NCI-H345 treated with DMSO at 0.1 percent for 48 hours (cell line): Measurements from ENCODE around the gene CSRNP2.
"Not testable (repeated sequence)": the region's sequence is repeated elsewhere in the genome, so short reads cannot be mapped to it uniquely, and the experiment has no call there.

ENCODE experiments used
- DNase-seq: peaks from one replicate; lab custom pipeline; 2025; ENCODE audit not compliant: unreplicated experiment; lab: John Stamatoyannopoulos, UW

Gene CSRNP2

DNA sequence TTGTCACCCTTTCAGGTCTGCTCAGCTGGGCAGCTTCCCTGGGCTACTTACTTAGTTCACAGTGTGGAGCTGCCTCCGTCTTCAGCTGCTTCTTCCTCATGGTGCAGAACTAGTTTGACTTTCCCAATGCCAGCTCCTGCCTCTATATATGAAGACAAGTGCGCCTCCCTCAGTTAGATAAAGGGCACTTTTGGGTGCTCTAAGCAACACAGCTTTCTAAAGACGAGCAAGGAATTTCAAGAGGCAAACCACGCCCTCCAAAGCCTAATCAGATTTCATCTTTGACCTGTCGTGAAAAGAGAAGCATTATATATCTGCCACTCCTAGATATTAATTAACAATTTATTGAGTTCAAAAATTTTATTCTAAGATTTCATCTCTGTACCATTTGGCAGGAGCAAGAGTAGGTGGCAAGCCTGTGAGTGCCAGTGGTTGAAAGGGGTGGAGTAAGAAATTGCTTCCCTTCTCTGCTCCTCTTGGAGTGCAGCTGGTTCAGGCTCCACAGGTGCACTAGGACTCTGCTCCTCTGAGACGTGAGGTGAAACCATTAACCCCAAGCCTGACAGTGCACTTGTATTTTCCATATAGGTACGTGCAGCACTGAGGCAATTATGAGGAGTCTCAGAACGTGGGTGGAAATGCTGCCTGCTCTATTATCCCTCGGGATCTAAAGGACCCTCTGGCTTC, 55.1 kb downstream of the CSRNP2 start:
- no peak for DNase-seq

DNA sequence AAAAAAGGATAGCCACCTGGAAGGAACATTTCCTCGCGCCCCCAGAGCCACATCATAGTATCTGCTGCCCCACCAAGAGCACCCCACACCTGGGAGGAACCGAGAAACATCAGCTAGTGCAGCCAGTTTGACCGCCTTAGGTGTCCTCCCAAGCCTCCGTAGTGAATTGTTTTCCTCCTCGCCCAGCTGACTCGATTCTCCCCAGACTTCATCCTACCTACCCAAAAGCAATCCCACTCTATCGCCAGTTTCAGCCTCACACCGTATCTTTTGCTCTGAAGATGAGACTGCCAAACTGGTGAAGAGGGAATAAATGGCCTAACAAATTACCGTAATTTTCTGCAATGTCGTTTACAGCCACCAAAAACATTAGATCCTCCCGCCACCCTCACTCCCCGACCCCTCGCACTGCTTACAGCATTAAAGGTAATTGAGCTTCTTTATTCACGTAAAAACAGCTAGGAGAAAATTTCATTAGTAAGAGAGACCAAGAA, 56.0 kb downstream of the CSRNP2 start:
- DNase-seq = no peak

DNA sequence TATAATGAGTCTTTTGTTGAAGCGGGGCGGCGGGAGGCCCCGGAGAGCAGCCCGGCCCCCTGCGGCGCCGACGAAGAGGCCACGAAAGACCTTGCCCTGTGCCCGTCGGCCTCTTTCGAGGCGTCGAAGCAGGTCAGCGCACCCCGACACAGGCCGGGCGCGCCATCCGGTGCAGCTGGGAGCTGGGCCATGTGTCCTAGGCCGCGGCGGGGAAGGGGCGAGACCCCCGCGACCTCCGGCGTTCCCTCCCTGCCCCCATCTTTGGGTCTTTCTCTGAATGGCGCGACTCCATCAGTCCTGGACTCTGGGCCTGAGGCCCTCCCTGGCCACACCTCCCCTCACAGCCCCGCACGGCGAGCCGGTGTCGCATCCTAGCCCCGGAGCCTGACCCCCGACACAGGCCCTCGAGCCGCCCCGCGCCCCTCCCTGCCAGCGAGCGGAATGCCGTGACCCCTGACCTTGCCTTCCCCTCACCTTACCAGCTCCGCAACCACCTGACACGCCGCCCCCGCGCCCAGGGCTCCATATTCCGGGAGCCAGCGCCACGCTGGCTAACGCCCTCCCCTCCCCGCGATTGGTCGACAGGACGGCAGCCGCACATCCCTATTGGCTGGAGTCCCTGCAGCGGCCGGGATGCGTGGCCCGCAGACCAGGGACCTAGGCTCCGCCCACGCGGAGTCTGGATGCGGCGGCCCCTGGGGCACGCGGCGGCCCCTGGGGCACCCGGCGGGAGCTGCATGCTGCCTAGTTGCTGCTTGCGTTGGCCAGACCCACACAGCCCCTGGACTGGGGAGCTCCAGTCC, 57.4 kb downstream of the CSRNP2 start, which contains the start of gene SLC11A2:
Gene SLC11A2, minus strand, starts transcription at position 549 of the 803 bp plus-strand sequence. CDS start 15,656 bp downstream, outside the sequence.
- peak; percentile 34 for DNase-seq

DNA sequence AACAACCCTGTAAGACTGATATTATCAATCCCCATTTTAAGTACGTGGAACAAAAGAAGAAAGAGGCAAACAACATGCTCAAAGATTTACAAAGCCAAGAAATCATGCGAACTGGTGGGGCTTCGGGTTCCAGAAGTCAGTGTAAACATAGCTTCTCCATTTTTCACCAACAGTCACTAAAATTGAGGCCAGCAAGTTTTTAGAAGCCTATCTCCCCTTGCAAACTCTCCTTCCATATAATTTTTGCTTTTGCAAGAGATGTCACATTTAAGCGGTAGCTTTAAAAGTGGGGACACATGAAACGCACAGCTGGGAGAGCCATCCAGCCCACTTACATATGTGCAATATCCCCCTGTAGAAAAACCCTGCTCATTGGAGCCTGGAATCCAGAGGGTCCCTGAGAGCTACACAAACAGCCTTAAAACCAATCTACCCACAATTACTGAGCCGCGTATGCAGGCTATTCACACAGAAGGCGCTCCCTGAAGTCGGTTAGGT, 58.0 kb downstream of the CSRNP2 start:
- DNase-seq = no peak

DNA sequence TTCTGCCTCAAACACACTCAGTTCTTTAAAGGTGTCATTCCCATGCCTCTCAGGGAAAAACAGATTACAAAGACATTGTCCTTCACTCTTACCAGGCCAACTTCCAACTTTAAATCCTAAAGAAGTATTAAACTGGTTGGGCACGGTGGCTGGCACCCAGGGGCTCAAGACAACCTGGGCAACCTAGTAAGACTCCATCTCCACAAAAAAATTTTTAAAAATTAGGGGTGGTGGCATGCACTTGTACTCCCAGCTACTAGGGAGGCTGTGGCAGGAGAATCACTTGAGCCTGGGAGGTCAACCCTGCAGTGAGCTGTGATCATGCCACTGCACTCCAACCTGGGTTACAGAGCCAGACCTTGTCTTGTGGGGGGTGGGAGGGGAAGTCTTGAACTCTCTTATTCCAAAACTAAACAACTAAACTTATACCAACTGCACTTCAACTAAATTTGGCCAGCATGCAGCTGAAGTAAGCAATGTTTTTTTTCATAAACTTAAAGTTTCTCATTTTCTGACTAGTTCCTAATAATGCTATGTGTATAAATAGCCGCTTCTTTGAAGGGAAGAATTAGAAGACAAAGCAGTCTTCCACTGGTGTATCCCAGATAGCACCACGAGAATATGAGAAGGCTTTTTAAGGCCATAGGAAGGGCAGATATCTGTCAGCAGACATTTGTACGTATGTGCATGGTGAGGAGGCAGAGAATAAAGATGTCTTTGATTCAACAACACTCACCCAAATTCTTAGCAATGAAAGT, 59.6 kb downstream of the CSRNP2 start:
- no peak for DNase-seq

DNA sequence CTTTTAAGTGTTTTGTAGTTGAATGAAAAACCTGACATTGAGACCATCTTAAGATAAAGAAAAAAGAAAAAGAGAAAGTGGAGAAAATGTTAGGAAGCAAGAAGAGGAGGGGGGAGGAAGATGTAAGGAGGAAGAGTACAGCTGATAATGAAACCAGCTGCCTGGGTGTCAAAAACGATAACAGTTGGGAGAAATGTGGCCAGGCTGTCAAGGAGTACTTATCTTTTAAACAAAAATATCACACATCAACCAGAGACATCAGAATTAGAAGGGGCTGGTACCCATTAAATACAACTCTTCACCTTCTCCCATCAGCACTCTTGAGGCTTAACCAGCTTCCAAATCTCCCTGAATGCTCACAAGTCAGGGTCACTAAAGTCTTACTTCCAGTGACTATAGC, 61.7 kb downstream of the CSRNP2 start:
- no peak for DNase-seq

DNA sequence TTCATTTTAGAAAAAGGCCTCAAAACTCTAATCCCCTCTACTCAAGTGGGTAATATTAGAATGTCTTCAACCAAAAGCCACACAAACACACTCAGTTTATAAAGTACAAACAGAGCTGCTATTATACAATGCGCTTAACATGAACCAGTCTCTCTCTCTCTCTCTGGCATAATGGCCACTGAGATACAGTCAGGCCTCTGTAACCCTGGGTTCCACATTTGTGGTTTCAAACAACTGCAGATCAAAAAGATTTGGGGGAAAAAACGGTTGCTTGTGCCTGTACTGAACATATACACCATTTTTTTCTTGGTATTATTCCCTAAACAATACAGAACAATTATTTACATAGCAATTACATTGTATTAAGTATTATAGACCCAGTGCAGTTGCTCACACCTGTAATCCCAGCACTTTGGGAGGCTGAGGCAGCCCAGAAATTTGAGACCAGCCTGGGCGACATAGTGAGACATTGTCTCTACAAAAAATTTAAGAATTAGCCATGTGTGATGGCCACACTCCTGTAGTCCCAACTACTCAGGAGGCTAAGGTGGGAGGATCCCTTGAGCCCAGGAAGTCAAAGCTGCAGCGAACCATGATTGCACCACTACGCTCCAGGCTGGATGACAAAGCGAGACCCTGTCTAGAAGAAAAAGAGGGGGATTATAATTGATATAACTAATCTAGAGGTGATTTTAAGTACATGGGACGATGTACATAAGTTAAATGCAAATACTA, 62.8 kb downstream of the CSRNP2 start:
- no peak for DNase-seq

DNA sequence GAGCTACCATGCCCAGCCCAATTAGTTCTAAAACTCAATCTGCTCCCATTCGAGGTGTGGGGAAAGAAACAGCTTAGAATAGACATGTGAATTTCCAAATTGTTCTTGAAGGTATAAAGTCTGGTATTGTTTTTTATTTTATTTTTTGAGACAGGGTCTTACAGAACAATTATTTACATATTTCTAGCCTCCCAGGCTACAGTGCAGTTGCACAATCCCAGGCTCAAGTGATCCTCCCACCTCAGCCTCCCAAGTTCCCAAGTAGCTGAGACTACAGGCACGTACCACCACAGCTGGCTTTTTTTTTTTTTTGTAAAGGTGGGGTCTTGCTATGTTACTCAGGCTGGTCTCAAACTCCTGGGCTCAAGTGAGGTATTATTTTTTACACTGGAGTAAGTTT, 63.5 kb downstream of the CSRNP2 start:
- no peak for DNase-seq

DNA sequence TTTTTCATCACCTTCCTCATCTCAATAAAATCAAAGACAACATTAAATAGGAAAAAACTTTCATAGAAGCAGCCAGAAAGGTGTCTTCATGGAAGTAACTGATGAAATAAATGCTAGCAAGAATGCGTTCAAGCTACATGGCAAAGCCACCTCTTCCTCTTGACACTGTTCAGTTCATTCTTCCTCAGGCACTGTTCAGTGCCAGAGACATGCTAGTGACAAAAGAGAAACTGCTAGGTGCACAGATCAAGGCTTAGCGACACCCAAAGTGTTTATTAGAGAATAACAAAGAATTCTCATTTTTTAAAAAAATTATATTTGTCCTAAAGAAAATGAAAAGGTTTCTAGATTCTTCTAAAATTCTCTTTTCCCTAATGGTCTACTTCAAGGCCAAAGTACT, 64.4 kb downstream of the CSRNP2 start:
- DNase-seq = no peak

DNA sequence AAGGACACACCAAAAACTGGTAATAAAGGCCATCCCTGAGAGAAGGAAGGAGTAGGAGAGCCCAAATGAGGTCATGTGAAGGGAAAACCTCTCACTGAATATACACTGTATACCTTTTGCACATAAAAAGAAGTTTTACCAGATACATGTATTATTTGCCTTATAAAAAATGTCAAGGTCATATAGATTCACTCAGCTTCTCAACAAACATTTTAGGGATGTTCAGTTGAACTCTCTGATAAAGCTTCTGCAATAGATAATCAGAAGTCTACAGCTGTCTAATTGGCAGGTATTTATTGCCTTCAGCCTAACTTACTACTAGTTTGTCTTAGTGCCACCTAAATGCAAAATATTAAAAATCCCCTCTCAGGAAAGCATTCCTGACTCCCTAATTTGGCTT, 65.9 kb downstream of the CSRNP2 start:
- DNase-seq = no peak

DNA sequence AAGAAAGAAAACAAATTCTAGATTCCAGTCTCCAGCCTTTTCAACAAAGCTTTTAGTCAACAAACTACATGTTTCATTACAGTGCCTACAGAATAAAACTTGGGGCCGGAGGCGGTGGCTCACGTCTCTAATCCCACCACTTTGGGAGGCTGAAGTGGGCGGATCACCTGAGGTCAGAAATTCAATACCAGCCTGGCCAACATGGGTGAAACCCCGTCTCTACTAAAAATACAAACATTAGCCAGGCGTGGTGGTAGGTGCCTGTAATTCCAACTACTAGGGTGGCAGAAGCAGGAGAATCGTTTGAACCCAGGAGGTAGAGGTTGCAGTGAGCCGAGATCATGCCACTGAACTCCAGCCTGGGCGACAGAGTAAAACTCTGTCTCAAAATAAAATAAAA, 68.9 kb downstream of the CSRNP2 start:
- not testable (repeated sequence) for DNase-seq

DNA sequence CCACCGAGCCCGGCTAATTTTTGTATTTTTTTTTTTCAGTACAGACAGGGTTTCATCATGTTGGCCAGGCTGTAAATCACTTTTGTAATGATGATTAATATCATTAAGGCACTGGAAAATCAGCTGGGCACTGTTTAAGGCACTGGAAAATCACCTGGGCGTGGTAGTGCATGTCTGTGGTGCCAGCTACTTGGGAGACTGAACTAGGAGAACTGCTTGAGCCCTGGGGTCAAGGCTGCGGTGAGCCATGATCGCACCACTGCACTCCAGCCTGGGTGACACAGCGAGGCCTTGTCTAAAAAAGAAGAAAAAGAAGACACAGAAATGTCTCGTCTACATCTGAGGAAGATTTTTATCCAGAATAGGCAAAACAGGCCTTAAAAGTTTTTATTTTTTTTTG, 70.0 kb downstream of the CSRNP2 start:
- DNase-seq = no peak

DNA sequence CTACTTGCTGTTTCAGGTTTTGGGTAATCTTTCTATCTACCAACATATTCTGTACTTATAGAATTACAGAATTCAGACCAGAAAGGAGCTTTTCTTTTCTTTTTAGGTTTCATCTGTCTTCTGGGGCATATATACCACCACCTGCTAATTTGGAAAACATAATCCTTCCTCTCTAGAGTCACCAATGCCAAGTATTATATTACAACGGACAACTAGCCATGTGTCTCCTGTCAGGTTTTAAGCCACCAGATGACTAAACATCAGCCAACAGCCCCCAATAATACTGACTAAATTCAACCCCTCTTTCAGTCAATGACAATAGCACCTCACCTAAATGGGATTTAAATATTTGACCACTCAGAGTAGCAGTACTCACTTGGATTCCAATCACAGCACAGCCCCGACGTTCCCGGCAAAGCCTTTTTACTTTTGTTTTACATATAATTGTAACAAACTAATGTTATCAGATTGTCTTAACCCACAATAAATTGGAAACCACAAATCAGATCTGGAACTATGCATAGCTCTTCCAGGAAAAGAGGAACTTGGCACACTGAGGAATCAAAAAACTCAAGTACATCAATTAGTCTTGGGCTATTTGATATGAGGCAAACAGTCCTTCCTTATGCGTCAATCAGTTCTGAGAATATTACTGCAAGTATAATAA, 70.7 kb downstream of the CSRNP2 start:
- DNase-seq = no peak

DNA sequence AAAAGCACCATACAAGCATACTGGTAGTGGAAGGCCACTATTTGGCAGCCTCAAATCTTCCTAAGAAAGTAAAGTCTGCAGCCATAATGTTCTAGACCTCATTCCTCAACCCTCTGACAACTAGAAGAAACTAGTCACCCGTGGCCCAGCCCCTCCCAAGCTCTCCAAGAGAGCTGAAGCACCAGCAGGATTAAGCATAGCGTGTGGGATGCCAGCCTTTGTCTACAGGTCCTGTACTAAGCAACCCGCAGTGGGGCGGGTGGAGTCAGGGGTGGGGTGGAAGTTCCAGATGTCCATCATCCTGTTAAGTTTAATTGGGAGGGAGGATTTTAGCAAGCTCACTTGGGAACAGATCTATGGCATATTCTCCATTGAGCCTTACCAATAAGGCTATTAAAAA, 71.4 kb downstream of the CSRNP2 start:
- no peak for DNase-seq
